ENCODE results near the gene ITGA4.

DNA sequence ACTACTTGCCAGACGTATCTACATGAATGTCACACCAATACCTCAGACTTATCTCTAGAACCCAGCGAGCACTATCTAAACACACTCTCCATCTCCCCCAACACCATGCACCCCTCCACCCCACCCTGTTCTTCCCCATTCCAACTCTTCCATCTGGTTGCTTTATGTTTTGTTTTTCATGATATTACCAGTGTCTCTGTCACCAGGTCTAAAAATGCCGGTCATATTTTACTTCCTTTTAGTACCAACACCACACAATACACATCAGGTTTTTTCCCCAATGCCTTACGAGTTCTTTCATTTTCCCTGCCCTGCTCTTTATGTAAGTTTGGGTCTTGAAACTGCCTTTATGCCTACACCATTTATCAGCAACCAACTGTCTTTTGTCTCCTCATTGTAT lies 10.2 kb upstream of the ITGA4 start:
- TF ChIP-seq TAF1 (IDR thresholded peaks at IDR 0.05; ENCODE audit: low read depth) (no peak), NFIC (IDR thresholded peaks at IDR 0.05) (no peak), EP300 (IDR thresholded peaks at IDR 0.05; ENCODE audit: borderline replicate concordance) (no peak), ZBTB7A (IDR thresholded peaks at IDR 0.05; ENCODE audit: low read depth) (no peak), FOXM1 (IDR thresholded peaks at IDR 0.05; ENCODE audit: borderline replicate concordance, low read depth) (no peak), CREB1 (IDR thresholded peaks at IDR 0.05; ENCODE audit: low read depth) (no peak)
- TF ChIP-seq, protein P1, sequence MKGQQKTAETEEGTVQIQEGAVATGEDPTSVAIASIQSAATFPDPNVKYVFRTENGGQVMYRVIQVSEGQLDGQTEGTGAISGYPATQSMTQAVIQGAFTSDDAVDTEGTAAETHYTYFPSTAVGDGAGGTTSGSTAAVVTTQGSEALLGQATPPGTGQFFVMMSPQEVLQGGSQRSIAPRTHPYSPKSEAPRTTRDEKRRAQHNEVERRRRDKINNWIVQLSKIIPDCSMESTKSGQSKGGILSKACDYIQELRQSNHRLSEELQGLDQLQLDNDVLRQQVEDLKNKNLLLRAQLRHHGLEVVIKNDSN (IDR thresholded peaks at IDR 0.05): no peak
- TF ChIP-seq, protein P2, sequence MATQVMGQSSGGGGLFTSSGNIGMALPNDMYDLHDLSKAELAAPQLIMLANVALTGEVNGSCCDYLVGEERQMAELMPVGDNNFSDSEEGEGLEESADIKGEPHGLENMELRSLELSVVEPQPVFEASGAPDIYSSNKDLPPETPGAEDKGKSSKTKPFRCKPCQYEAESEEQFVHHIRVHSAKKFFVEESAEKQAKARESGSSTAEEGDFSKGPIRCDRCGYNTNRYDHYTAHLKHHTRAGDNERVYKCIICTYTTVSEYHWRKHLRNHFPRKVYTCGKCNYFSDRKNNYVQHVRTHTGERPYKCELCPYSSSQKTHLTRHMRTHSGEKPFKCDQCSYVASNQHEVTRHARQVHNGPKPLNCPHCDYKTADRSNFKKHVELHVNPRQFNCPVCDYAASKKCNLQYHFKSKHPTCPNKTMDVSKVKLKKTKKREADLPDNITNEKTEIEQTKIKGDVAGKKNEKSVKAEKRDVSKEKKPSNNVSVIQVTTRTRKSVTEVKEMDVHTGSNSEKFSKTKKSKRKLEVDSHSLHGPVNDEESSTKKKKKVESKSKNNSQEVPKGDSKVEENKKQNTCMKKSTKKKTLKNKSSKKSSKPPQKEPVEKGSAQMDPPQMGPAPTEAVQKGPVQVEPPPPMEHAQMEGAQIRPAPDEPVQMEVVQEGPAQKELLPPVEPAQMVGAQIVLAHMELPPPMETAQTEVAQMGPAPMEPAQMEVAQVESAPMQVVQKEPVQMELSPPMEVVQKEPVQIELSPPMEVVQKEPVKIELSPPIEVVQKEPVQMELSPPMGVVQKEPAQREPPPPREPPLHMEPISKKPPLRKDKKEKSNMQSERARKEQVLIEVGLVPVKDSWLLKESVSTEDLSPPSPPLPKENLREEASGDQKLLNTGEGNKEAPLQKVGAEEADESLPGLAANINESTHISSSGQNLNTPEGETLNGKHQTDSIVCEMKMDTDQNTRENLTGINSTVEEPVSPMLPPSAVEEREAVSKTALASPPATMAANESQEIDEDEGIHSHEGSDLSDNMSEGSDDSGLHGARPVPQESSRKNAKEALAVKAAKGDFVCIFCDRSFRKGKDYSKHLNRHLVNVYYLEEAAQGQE (IDR thresholded peaks at IDR 0.05; ENCODE audit: low read depth): no peak
- TF ChIP-seq, protein P3, sequence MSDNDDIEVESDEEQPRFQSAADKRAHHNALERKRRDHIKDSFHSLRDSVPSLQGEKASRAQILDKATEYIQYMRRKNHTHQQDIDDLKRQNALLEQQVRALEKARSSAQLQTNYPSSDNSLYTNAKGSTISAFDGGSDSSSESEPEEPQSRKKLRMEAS (IDR thresholded peaks at IDR 0.05): no peak
